Measurements from ENCODE around the gene TTBK1.

Gene TTBK1

GRCh38 chr6:43255408-43256054, 12.2 kb downstream of the TTBK1 start:
- no peak for DNase-seq (ENCODE audit: low spot score)

GRCh38 chr6:43256670-43257366, 13.5 kb downstream of the TTBK1 start:
- no peak for DNase-seq (ENCODE audit: low spot score)

GRCh38 chr6:43257367-43258145, 14.3 kb downstream of the TTBK1 start:
- DNase-seq (ENCODE audit: low spot score): no peak

- no peak for DNase-seq (ENCODE audit: low spot score)
Measured at GRCh38 chr6:43258180-43258579, 14.9 kb downstream of the TTBK1 start.

GRCh38 chr6:43258807-43259686, 15.8 kb downstream of the TTBK1 start:
- no peak for DNase-seq (ENCODE audit: low spot score)

- no peak for DNase-seq (ENCODE audit: low spot score)
Measured at GRCh38 chr6:43260791-43261190, 17.5 kb downstream of the TTBK1 start.

- DNase-seq (ENCODE audit: low spot score): no peak
Measured at GRCh38 chr6:43261198-43261597, 17.9 kb downstream of the TTBK1 start.

DNA sequence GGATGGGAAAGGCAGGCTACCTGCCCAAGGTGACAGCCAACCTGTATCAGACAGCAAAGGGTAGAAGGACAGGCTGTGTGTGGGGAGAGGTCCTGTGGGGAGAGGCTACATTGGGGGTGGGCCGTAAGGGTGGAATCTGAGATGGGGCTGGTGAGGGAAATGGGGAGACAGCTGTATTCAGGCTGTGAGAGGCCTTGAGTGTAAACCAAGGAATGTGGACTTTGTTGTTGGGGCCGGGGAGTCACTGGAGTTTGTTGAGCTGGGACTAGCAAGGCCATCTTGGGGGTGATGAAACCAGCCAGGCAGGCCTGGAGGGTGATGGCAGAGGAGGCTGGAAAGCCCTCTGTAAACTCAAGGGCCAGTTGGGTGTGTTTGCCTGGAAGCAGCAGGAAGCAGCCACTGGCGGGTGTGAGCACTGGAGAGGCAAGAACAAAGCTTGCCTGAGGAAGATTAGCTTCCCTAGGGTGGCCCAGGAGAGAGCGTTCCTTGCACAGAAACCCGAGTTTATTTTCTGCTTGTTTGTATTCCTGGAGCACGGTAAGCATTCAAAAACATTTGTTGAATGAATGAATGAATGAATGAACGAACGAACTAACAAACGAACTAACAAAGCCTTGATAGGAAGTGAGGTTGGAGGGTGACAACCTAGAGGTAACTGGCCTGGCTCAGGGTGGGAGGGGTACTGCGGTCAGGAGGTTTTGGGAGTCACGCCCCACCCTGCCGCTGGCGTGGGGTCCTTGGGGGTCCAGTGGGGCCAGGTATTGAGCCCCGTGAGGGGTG, 18.9 kb downstream of the TTBK1 start:
- DNase-seq (ENCODE audit: low spot score): no peak

GRCh38 chr6:43262780-43263313, 19.6 kb downstream of the TTBK1 start:
- no peak for DNase-seq (ENCODE audit: low spot score)

GRCh38 chr6:43263314-43264178, 20.3 kb downstream of the TTBK1 start:
- peak; percentile 95 for DNase-seq (ENCODE audit: low spot score)

GRCh38 chr6:43264599-43265145, 21.4 kb downstream of the TTBK1 start:
- DNase-seq (ENCODE audit: low spot score): no peak

DNA sequence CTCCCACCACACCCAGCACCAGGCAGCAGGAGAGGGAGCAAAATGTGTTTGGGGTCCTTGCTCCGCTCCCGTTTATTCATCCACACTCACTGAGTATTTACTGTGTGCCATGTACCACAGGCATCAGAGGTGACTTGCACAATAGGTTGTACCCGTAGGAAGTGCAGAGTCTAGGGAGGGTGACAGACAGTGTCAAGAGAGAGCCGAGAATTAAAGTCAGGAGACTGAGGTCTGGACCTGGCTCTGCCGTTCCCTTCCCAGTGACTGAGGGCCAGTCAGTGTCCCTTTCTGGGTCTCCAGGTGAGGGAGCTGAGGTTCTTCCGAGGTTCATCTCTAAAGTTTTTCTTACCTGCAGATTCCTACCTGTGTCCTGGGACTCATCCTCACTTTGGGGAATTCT, 22.3 kb downstream of the TTBK1 start:
- DNase-seq (ENCODE audit: low spot score): no peak

GRCh38 chr6:43267619-43268354, 24.5 kb downstream of the TTBK1 start:
- no peak for DNase-seq (ENCODE audit: low spot score)

DNA sequence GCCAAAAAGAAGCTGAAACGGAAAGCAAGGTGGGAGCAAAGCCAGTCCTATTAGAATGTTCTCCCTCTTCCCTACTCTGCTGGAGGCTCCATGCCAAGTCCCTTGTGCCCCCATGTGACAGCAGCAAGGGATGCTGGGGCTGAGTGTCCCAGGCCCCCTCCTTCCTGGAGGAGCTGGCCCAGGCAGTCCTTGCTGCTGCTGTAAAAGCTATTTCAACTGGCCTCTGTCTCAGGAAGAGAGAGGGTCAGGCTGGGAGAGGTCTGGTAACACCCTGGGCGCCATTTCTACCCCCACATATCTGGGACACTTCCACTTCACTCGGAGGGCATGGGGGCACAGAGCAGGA, 25.0 kb downstream of the TTBK1 start:
- no peak for DNase-seq (ENCODE audit: low spot score)

GRCh38 chr6:43268782-43269272, 25.5 kb downstream of the TTBK1 start:
- DNase-seq (ENCODE audit: low spot score): no peak

DNA sequence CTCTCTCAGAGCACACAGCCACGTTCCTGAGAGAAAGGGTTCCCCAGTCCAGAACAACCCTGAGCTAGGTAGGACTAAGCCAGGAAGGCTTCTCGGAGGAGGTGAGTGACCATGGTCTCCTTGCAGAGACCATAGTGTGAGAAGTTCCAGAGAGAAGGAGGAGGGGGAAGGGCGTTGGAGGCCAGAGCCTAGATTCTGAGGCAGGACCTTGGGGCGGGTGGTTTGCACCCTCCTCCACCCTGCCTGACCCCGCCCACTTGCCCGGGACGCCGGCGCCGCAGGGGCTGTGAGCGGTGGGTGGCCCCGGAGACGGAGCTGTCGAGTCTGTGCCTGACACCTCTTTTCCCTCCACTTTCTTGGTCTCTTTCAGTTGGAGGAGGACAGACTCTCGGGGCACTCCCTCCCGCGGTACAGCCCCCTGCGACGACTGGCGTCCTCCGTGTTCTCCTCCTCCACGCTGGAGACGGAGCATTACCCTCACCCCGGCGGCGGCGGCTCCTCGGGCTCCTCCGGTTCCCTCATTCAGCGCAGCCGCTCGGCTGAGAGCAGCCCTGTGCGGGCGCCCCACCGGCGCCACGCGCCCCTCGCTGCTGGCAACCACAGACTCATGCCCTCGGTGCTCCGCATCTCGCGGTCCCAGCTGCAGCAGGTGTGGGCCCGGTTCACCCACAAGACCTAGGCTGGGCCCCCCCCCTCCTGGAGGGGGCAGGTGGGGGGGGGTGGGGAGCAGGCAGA, 26.2 kb downstream of the TTBK1 start:
- DNase-seq (ENCODE audit: low spot score): peak; percentile 56

DNA sequence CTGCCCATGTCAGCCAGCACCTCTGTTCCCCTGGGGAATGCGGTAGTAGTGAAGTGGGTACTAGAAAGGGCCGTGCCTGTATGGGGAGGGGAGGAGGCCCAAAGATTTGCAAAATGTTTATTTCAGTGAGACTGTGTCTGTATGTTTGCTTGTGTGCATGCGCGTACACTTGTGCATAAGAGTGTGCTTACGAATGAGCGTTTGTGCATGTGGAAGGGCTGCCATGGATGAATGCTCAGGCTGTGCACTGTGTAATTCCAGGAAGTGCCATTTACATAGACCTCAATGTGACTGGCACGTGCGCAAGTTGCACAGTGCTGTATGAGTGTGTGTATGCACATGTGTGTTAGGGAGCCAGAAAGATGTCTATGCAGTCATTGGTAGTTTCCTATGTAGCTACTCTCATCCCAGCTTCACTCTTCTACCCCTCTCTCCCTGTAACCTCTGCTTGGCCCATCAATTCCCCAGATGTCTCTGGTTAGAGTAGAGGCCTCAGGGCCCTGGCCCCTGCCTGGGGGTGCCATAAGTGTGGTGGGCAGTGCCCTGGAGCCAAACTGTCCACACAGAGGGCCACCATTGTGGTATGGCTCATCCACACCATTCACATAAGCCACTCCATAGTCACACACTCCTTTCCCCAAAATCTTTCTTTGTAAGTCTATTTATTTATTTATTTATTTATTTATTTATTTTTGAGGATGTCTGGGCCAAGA, 28.0 kb downstream of the TTBK1 start:
- no peak for DNase-seq (ENCODE audit: low spot score)

GRCh38 chr6:43271944-43272343, 28.7 kb downstream of the TTBK1 start:
- DNase-seq (ENCODE audit: low spot score): no peak

All from AG20443 (cell line).